Central memory CD8-positive, alpha-beta T cell (primary cell): ENCODE measurements around the gene FPR2.
"Not testable (repeated sequence)": the region's sequence is repeated elsewhere in the genome, so short reads cannot be mapped to it uniquely, and the experiment has no call there.

Experiments
- ATAC-seq: fragments of 150-1000 bp; cut with Tn5 transposase; replicated peaks from 2 replicates; pipeline ENCODE4 v1.10.0; 2022; ENCODE audit warnings: mild to moderate bottlenecking, moderate FRiP score, moderate number of reproducible peaks; ENCODE audit not compliant: poor library complexity, severe bottlenecking; ENCODE audit errors: extremely low read depth
- DNase-seq, 2 donors: peaks; one replicate each; pipeline ENCODE4 v3.0.0; 2021; ENCODE audit warnings: low spot score in 2 of 2
- H3K27ac Mint-ChIP-seq: one replicate; pipeline ENCODE4 v1.8.0; 2022; ENCODE audit warnings: low read depth, mild to moderate bottlenecking, moderate library complexity, mixed read lengths
- H3K27me3 Mint-ChIP-seq: one replicate; pipeline ENCODE4 v1.8.0; 2022; ENCODE audit warnings: mixed read lengths
- H3K36me3 Mint-ChIP-seq: one replicate; pipeline ENCODE4 v1.8.0; 2022; ENCODE audit warnings: mild to moderate bottlenecking, moderate library complexity, mixed read lengths; ENCODE audit not compliant: insufficient read depth
- H3K4me1 Mint-ChIP-seq: one replicate; pipeline ENCODE4 v1.8.0; 2022; ENCODE audit warnings: mixed read lengths
- H3K4me3 Mint-ChIP-seq: one replicate; pipeline ENCODE4 v1.8.0; 2022; ENCODE audit warnings: mild to moderate bottlenecking, moderate library complexity, mixed read lengths
- H3K9me3 Mint-ChIP-seq: one replicate; pipeline ENCODE4 v1.8.0; 2022; ENCODE audit warnings: mixed read lengths

The FPR2 gene

DNA sequence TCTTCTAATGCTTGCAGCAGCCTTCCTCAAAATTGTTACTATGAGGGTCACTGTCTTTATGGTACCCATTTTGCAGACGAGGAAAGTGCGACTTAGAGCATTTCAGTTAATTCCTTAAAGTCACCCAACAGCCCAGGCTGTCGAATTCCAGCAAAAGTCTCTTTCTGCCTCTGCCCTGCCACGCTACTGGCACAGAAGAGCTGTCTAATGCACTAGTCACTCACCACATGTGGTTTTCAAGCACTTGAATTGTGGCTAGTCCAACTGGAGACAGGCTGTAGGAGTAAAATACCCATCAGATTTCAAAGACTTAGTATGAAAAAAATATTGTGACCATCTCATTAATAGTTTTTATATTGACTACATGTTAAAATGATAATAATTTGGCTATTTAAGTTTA is 11.0 kb upstream of the FPR2 start:
- Mint-ChIP-seq H3K9me3 (peaks cover 20% of the 10 kb centered on the region), H3K4me3 (no peak overlapping the region), H3K4me1 (no peaks in the 10 kb centered on the region), H3K36me3 (no peaks in the 10 kb centered on the region), H3K27ac (no peak overlapping the region), H3K27me3 (peaks cover 18% of the 10 kb centered on the region)
- DNase-seq (no peak), ATAC-seq (no peak)

DNA sequence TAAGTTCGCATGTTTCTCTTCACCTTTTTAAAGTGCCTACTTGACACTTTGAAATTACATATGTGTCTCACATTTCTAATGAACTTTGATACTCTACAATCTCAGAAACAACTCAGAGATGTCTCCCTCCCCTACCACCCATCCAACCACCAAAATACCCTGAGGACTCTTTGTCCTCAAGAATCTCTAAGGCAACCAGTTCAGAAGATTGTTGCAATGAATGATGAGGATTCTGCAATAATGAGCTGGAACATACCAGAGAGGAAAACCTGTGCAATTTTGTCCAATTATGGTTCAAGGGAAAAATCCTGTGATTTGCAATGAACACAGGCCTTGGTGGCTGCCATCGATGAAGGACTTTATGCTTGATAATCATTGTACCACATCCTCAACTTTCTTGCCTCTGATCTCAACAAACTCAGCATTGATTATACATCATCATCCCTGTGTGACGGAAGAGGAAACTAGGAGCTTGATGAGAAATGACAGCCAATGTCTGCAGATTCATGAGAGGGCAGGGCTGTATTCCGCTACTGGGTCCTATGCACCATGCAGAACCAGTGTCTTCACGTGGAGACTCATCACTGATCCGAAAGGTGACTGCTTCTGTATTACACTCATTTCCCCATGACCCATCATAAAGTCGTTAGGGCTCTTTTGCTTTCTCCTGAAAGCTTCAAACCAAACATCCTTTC is 10.4 kb upstream of the FPR2 start:
- H3K27ac Mint-ChIP-seq: no peak overlapping the region
- peaks cover 18% of the 10 kb centered on the region for H3K27me3 Mint-ChIP-seq
- ATAC-seq (no peak), DNase-seq (no peak)
- no peaks in the 10 kb centered on the region for H3K36me3 Mint-ChIP-seq
- no peaks in the 10 kb centered on the region for H3K4me1 Mint-ChIP-seq
- peaks cover 25% of the 10 kb centered on the region for H3K9me3 Mint-ChIP-seq
- no peak overlapping the region for H3K4me3 Mint-ChIP-seq

DNA sequence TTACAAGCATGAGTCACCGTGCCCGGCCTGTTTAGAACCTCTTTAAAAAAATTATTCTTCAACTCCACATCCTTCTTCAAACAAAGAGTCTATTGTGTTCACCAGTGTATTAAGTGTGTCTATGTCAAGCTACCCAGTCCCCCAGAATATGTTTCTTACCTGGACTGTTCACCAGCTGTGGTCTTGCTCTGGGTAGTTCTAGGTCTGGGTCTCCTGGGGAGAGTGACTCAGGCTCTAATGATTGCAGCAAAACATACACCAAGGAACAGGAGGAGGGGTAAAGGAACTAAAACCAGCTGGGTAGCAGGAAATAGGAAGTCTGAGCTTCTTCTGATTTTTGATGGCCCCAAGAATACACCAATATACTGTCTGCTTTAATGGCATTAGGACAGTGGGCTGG is 9.3 kb upstream of the FPR2 start, which contains the start of gene FPR1:
FPR1 (minus strand) TSS at position 224 of the 400 bp plus-strand sequence. CDS start 4,884 bp downstream, outside the sequence.
- no peak for ATAC-seq
- Mint-ChIP-seq H3K9me3 (peaks cover 26% of the 10 kb centered on the region), H3K27ac (no peak within 1 kb of the TSS), H3K36me3 (no peaks in the 10 kb centered on the region), H3K4me1 (no peaks in the 10 kb centered on the region), H3K4me3 (no peak within 1 kb of the TSS), H3K27me3 (peaks cover 18% of the 10 kb centered on the region)
- DNase-seq: no peak

DNA sequence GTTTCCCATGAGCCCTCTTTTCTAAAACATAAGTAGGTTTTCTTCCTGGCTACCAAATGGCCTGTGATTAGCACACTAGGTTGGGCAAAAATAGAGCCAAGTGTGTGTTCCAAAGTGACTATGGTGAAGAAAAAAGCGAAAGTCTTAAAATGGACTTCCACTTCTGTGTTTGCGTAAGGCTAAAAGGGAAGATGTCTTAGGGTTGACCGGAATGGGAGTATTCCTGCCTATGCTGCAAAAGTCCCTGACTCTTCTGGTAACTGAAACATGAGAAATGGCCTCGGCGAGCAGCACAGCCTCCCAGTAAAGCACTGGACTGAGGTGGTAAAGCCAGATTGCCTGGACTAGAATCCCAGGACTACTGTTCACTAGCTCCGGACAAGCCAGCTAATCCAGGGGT is 6.9 kb upstream of the FPR2 start:
- ATAC-seq: no peak
- peaks cover 15% of the 10 kb centered on the region for H3K9me3 Mint-ChIP-seq
- no peak for DNase-seq
- no peak overlapping the region for H3K27ac Mint-ChIP-seq
- H3K36me3 Mint-ChIP-seq: no peaks in the 10 kb centered on the region
- no peak overlapping the region for H3K4me3 Mint-ChIP-seq
- no peaks in the 10 kb centered on the region for H3K4me1 Mint-ChIP-seq
- peaks cover 18% of the 10 kb centered on the region for H3K27me3 Mint-ChIP-seq

DNA sequence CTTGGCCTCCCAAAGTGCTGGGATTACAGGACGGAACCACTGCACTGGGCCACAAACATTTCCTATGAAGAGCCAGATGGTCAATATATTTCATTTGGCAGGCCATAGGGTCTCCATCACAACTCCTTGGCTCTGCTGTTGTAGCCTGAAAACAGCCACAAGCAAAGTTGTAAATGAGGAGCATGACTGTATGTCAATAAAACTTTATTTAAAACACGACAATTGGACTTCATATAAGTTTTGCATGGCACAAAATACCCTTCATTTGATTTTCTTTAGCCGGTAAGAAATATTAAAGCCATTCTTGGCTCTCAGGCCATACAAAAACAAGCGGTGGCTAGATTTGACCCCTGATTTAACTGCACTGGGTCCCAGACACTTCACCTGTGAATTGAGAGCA is 6.2 kb upstream of the FPR2 start:
- H3K9me3 Mint-ChIP-seq: peaks cover 15% of the 10 kb centered on the region
- H3K36me3 Mint-ChIP-seq: no peaks in the 10 kb centered on the region
- H3K27ac Mint-ChIP-seq: no peak overlapping the region
- peaks cover 18% of the 10 kb centered on the region for H3K27me3 Mint-ChIP-seq
- H3K4me1 Mint-ChIP-seq: no peaks in the 10 kb centered on the region
- ATAC-seq (no peak), DNase-seq (no peak)
- no peak overlapping the region for H3K4me3 Mint-ChIP-seq

DNA sequence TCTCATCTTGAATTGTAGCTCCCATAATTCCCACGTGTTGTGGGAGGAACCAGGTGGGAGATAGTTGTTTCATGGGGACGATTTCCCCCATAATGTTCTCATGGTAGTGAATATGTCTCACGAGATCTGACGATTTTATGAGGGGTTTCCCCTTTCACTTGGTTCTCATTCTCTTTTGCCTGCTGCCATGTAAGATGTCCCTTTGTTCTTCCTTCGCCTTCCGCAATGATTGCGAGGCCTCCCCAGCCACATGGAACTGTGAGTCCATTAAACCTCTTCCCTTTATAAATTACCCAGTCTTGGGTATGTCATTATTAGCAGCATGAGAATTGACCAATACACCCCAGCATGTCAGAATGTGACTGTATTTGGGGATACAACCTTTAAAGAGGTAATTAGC is 5.4 kb upstream of the FPR2 start:
- DNase-seq: no peak
- no peak for ATAC-seq
- H3K36me3 Mint-ChIP-seq: no peaks in the 10 kb centered on the region
- no peak overlapping the region for H3K4me3 Mint-ChIP-seq
- no peak overlapping the region for H3K27ac Mint-ChIP-seq
- no peaks in the 10 kb centered on the region for H3K4me1 Mint-ChIP-seq
- peaks cover 15% of the 10 kb centered on the region for H3K9me3 Mint-ChIP-seq
- peaks cover 18% of the 10 kb centered on the region for H3K27me3 Mint-ChIP-seq

DNA sequence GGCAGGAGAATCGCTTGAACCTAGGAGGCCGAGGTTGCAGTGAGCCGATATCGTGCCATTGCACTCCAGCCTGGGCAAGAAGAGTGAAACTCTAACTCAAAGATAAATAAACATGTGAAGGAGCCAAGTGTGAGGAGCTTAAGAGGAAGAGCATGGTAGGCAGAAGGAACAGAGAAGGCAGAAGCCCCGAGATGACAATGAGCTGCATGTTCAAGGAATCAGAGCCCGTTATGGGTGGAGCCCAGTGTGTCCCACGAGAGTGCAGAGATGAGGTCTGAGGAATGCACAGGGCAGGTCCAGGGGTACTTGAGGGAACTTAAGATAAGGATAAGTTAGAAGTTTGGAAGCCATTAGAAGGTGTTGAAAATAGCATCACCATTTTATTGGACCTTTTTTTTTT is 716 bp downstream of the FPR2 start:
- no peak overlapping the region for H3K4me3 Mint-ChIP-seq
- no peaks in the 10 kb centered on the region for H3K36me3 Mint-ChIP-seq
- ATAC-seq (no peak), DNase-seq (no peak)
- H3K27ac Mint-ChIP-seq: no peak overlapping the region
- peaks cover 6% of the 10 kb centered on the region for H3K4me1 Mint-ChIP-seq
- peaks cover 34% of the 10 kb centered on the region for H3K27me3 Mint-ChIP-seq
- peaks cover 16% of the 10 kb centered on the region for H3K9me3 Mint-ChIP-seq

DNA sequence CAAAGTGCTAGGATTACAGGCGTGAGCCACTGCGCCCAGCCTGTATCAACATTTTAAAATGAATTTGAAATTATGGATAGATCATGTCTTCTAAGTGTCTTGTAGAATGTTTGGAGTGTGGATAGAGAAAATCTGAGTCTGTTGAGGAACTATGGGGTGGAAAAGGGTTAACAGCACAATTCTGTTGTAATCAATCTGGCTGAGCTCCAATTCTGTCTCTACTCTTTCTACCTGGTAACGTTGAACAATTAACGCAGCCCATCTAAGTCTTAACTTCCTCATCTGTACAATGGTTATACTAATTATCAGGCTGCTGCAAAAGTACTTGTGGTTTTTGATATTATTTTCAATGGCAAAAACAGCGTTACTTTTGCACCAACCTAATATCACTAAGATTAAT is 4.1 kb downstream of the FPR2 start:
- DNase-seq: no peak

DNA sequence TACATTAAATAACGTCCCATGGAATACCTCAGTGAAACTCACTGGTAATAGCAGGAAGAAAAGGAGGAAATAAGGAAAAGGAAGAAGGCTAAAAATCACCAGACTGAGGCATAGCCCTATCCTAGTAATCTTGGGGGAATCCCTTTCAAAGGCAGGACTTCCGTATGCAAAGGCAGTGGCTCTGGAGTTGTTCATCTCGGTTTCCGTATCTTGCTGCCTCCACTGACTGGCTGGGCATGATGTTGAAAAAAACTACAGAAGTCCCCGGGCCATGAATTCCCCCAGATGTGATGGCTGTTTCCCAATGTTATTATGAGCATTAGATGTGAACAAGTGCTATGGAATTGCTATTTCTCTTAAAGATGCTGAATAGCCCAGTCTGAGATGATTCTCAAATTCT is 5.5 kb downstream of the FPR2 start:
- no peak for ATAC-seq
- H3K27me3 Mint-ChIP-seq: peaks cover 46% of the 10 kb centered on the region
- H3K9me3 Mint-ChIP-seq: peaks cover 16% of the 10 kb centered on the region

More for the DNA sequence above, 4.1 kb downstream of the FPR2 start:
- no peak overlapping the region for H3K4me3 Mint-ChIP-seq
- H3K27me3 Mint-ChIP-seq: peaks cover 47% of the 10 kb centered on the region
- H3K4me1 Mint-ChIP-seq: peaks cover 6% of the 10 kb centered on the region
- H3K36me3 Mint-ChIP-seq: no peaks in the 10 kb centered on the region
- H3K27ac Mint-ChIP-seq: no peak overlapping the region
- H3K9me3 Mint-ChIP-seq: peaks cover 16% of the 10 kb centered on the region
- no peak for ATAC-seq

DNA sequence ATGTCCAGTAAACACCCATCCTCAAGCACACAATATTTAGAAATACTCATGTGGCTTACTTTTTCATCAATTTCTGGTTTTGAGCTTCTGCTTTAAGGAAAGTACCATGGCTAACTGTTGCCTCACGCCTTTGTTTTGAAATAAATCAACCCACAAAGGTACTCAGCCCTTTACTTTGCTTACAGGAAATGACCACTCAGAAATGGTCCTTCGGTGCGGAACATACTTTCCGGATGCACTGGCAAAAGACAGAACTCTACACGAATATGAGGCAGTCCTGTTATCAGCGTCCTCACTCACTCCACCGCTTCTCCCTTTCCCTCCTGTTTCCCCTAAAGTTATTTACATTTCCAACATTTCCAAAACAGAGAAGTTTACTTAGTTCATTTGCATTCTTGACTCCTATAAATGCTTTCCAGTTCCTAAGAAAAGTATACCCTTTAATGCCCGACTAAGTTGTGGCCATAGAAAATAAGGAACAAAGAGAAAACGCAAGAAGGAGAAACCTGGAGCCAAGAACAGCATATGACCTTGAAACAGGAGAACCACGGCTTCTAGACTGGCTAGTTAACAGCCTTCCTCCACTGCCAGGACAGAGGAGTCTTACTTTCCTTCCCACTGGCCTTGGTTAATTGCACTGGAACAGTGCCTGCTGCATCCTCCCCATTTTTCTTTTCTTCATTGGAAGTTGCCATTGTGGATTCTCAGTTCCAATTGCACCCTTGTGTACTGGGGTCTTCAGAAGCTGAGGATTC is 10.6 kb downstream of the FPR2 start:
- DNase-seq (no peak), ATAC-seq (no peak)
- no peaks in the 10 kb centered on the region for H3K4me1 Mint-ChIP-seq
- no peak overlapping the region for H3K4me3 Mint-ChIP-seq
- H3K27me3 Mint-ChIP-seq: peaks cover 44% of the 10 kb centered on the region
- H3K9me3 Mint-ChIP-seq: peaks cover 8% of the 10 kb centered on the region
- H3K36me3 Mint-ChIP-seq: no peaks in the 10 kb centered on the region
- H3K27ac Mint-ChIP-seq: no peak overlapping the region

More for the DNA sequence above, 5.5 kb downstream of the FPR2 start:
- peaks cover 6% of the 10 kb centered on the region for H3K4me1 Mint-ChIP-seq
- no peak for DNase-seq
- H3K36me3 Mint-ChIP-seq: no peaks in the 10 kb centered on the region
- H3K27ac Mint-ChIP-seq: no peak overlapping the region
- no peak overlapping the region for H3K4me3 Mint-ChIP-seq

DNA sequence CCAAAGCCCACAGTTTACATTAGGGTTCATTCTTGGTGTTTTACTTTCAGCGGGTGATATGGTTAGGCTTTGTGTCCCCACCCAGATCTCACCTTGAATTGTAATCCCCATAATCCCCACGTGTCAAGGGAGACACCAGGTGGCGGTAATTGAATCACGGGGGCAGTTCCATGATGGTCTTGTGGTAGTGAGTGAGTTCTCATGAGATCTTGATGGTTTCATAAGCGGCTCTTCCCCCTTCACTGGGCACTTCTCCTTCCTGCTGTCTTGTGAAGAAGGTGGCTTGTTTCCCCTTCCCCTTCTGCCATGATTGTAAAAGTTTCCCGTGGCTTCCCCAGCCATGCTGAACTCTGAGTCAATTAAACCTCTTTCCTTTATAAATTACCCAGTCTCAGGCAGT is 12.0 kb downstream of the FPR2 start:
- peaks cover 59% of the 10 kb centered on the region for H3K27me3 Mint-ChIP-seq

DNA sequence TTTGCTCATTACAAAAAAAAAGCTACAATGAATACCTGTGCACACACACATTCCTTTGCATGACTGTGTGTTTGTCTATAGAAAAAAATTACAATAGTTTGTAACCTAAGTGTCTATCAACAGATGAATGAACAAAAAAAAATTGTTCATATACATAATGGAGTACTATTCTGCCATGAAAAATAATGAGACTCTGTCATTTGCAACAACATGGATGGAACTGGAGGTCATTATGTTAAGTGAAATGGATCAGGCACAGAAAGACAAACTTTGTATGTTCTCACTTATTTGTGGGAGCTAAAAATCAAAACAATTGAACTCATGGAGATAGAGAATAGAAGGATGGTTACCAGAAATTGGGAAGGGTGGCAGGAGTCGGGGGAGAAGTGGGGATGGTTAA is 15.6 kb downstream of the FPR2 start:
- Mint-ChIP-seq H3K9me3 (peaks cover 11% of the 10 kb centered on the region), H3K27me3 (peaks cover 55% of the 10 kb centered on the region)
- not testable (repeated sequence) for H3K4me3 Mint-ChIP-seq, H3K36me3 Mint-ChIP-seq, DNase-seq, ATAC-seq, H3K4me1 Mint-ChIP-seq, H3K27ac Mint-ChIP-seq

More for the DNA sequence above, 12.0 kb downstream of the FPR2 start:
- Mint-ChIP-seq H3K27ac (no peak overlapping the region), H3K4me3 (no peak overlapping the region), H3K4me1 (no peaks in the 10 kb centered on the region), H3K36me3 (no peaks in the 10 kb centered on the region), H3K9me3 (peaks cover 11% of the 10 kb centered on the region)
- ATAC-seq (no peak), DNase-seq (no peak)
